Keratinocyte (primary cell): ENCODE results near the gene C22orf31.

ENCODE experiments used
- EZH2 ChIP-seq: IDR thresholded peaks from one replicate; pipeline ENCODE4 v1.6.1; 2012; ENCODE audit warnings: inconsistent platforms, mild to moderate bottlenecking, low read length, moderate library complexity
- TF ChIP-seq, protein P1 (sequence below), 3 experiments: IDR thresholded peaks in 1 of 3; conservative IDR thresholded peaks in 1 of 3; optimal IDR thresholded peaks in 1 of 3; 2 replicates in 2 of 3; 3 replicates in 1 of 3; pipeline versions ENCODE3 to v1.5.1; 2011; ENCODE audit warnings: low read length in 3 of 3, mild to moderate bottlenecking in 3 of 3, moderate library complexity in 2 of 3, control low read depth in 1 of 3, inconsistent platforms in 1 of 3; ENCODE audit not compliant: insufficient read depth in 2 of 3; ENCODE audit errors: extremely low read depth in 1 of 3

DNA sequence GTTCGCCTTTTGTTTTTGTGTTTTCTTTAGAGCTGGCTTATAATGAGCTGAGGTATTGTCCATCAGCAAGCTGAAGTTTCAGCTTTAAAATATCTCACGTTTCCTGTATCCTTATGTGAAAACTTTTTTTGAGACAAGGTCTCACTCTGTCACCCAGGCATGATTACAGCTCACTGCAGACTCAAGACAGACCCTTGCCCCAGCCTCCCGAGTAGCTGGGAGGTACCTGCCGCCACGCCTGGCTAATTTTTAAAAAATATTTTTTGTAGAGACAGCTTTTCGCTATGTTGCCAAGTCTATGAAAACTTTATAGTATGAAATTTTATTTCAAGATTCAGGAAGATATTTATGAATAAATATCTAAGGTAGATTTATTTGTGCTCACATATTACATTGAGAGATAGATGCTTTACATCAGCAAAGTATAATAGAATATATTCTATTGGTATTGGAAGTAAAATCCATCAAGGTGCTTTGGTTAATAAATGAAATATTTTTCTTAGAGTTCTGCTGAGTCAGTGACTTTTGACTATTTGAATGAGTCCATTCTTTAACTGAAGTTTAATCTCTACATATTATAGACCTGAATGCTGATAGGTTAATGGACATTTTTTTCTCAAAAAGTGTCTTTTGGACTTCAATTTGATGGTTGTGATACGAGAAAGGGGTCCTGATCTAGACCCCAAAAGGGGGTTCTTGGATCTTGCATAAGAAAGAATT lies 21.4 kb upstream of the C22orf31 start:
- TF ChIP-seq EZH2: no peak
- TF ChIP-seq, protein P1, sequence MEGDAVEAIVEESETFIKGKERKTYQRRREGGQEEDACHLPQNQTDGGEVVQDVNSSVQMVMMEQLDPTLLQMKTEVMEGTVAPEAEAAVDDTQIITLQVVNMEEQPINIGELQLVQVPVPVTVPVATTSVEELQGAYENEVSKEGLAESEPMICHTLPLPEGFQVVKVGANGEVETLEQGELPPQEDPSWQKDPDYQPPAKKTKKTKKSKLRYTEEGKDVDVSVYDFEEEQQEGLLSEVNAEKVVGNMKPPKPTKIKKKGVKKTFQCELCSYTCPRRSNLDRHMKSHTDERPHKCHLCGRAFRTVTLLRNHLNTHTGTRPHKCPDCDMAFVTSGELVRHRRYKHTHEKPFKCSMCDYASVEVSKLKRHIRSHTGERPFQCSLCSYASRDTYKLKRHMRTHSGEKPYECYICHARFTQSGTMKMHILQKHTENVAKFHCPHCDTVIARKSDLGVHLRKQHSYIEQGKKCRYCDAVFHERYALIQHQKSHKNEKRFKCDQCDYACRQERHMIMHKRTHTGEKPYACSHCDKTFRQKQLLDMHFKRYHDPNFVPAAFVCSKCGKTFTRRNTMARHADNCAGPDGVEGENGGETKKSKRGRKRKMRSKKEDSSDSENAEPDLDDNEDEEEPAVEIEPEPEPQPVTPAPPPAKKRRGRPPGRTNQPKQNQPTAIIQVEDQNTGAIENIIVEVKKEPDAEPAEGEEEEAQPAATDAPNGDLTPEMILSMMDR (optimal IDR thresholded peaks at IDR 0.05 in 1 of 3, IDR thresholded peaks at IDR 0.05 in 1 of 3, conservative IDR thresholded peaks at IDR 0.05 in 1 of 3; ENCODE audit: extremely low read depth in 1 of 3, insufficient read depth in 2 of 3, low read length in 3 of 3): no peak
